ENCODE data around the gene RGS8. TPM values are rescaled to one million over a fixed set of nuclear protein-coding genes. Genes with fewer than 3 reads are reported as not detected.
A peak's percentile ranks its signal among the peaks of the same experiment; 100 is the strongest.

The RGS8 gene
- total and polyA plus RNA-seq, 4 donors, result 0.05 TPM; not detected in 3

DNA sequence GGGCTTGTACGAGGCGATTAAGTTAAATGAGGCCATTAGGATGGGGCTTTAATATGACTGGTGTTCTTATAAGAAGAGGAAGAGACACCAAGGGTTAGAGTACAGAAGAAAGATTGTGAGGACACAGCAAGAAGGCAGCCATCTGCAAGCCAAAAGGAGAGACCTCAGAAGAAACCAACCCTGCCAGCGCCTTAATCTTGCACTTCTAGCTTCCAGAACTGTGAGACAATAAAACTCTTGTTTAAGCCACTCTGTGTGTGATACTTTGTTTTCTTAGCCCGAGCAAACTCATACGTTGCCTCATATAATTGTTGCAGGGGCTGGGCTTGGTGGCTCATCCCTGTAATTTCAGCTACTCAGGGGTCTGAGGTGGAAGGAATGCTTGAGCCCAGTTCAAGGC, 46.6 kb downstream of the RGS8 start (continued):
- TF ChIP-seq, protein P1, sequence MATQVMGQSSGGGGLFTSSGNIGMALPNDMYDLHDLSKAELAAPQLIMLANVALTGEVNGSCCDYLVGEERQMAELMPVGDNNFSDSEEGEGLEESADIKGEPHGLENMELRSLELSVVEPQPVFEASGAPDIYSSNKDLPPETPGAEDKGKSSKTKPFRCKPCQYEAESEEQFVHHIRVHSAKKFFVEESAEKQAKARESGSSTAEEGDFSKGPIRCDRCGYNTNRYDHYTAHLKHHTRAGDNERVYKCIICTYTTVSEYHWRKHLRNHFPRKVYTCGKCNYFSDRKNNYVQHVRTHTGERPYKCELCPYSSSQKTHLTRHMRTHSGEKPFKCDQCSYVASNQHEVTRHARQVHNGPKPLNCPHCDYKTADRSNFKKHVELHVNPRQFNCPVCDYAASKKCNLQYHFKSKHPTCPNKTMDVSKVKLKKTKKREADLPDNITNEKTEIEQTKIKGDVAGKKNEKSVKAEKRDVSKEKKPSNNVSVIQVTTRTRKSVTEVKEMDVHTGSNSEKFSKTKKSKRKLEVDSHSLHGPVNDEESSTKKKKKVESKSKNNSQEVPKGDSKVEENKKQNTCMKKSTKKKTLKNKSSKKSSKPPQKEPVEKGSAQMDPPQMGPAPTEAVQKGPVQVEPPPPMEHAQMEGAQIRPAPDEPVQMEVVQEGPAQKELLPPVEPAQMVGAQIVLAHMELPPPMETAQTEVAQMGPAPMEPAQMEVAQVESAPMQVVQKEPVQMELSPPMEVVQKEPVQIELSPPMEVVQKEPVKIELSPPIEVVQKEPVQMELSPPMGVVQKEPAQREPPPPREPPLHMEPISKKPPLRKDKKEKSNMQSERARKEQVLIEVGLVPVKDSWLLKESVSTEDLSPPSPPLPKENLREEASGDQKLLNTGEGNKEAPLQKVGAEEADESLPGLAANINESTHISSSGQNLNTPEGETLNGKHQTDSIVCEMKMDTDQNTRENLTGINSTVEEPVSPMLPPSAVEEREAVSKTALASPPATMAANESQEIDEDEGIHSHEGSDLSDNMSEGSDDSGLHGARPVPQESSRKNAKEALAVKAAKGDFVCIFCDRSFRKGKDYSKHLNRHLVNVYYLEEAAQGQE (IDR thresholded peaks at IDR 0.05), result no peak
- TF ChIP-seq GABPA (IDR thresholded peaks at IDR 0.05 in 1 of 2, conservative IDR thresholded peaks at IDR 0.05 in 1 of 2), result no peak

DNA sequence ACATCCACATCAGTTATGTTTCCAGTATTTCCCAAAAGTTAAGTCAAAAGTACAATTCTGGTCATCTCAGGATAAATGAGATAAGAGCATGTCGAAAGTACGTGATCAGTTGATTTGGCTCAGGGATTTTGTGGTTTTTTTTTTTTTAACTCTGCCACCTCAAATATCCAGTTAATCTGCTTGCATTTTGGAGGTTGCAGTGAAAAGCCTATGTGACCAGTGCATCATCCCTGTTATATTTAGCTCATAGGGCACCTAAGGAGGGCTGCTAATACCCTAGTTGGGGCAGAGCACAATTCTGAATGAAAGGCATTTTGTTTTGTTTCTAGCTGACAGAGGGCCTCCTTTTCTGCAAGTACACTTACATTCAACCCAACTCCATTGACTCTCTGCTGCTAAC, 48.5 kb downstream of the RGS8 start:
- no peaks in the 10 kb centered on the region for H3K27me3 ChIP-seq (ENCODE audit: control insufficient read depth in 4 of 4, insufficient read depth in 4 of 4, low read length in 3 of 4)
- TF ChIP-seq EGR1 (IDR thresholded peaks at IDR 0.05; ENCODE audit: low read depth in 2 of 2) (no peak), RXRA (IDR thresholded peaks at IDR 0.05) (peak in 1 of 2 donors; percentile 35), YY1 (IDR thresholded peaks at IDR 0.05) (no peak), HNF4A (conservative IDR thresholded peaks at IDR 0.05) (peak in 1 of 2 donors; percentile 35)
- peak overlapping the region in 1 of 2 donors; percentile 73 for H3K27ac ChIP-seq (ENCODE audit: low read depth in 1 of 2, low read length in 2 of 2)
- no peaks in the 10 kb centered on the region for H3K9me3 ChIP-seq (ENCODE audit: control insufficient read depth in 4 of 4, low read length in 3 of 4)
- H3K4me1 ChIP-seq (ENCODE audit: control insufficient read depth in 4 of 4, insufficient read depth in 4 of 4, low read length in 3 of 4), result peaks cover 2 to 12% (median 5%) of the 10 kb centered on the region in 4 donors
- H3K9ac ChIP-seq (ENCODE audit: low read depth in 1 of 2, low read length in 2 of 2), result no peak overlapping the region
- H3K36me3 ChIP-seq (ENCODE audit: control insufficient read depth in 4 of 4, insufficient read depth in 3 of 4, low read depth in 1 of 4, low read length in 3 of 4), result no peaks in the 10 kb centered on the region
- no peak for DNase-seq (ENCODE audit: low spot score)
- H3K4me3 ChIP-seq (ENCODE audit: low read depth in 1 of 3, low read length in 3 of 3), result no peak overlapping the region
- WGBS, result 40% methylated on average over 2 of the region's 2 CpGs

Other genes starting within 250 kb of the RGS8 start
- gene RGSL1, start 234.4 kb downstream of the RGS8 start, total RNA-seq, result under 1 TPM in 1 of 2 donors, not detected in 1; 0.50 TPM
- under 1 TPM; 0.07 to 0.31 TPM for gene RGSL1, start 234.4 kb downstream of the RGS8 start, polyA plus RNA-seq
- gene RNASEL, start 95.3 kb downstream of the RGS8 start, total RNA-seq, result 1 to 10 TPM; 3.3 to 3.9 TPM
- gene RNASEL, start 95.3 kb downstream of the RGS8 start, polyA plus RNA-seq, result 1 to 10 TPM; 1.3 to 1.4 TPM
- gene RGS16, start 80.2 kb downstream of the RGS8 start, total RNA-seq, result 1 to 10 TPM in 1 of 2 donors, under 1 TPM in 1; 0.59 to 2.7 TPM
- 1 to 10 TPM in 1 of 2 donors, under 1 TPM in 1; 0.54 to 1.1 TPM for gene RGS16, start 80.2 kb downstream of the RGS8 start, polyA plus RNA-seq
- gene NPL, start 105.2 kb upstream of the RGS8 start, total RNA-seq, result 10 to 100 TPM; 17.2 to 47.3 TPM
- 10 to 100 TPM in 1 of 2 donors, 1 to 10 TPM in 1; 8.5 to 14.7 TPM for gene NPL, start 105.2 kb upstream of the RGS8 start, polyA plus RNA-seq
- 100 to 1,000 TPM in 1 of 2 donors, 10 to 100 TPM in 1; 63.2 to 108 TPM for gene DHX9, start 154.8 kb upstream of the RGS8 start, total RNA-seq
- 10 to 100 TPM; 23.1 to 31.4 TPM for gene DHX9, start 154.8 kb upstream of the RGS8 start, polyA plus RNA-seq